COLO829 (cell line): ENCODE data around the gene PRSS21.

Source experiments
- DNase-seq: peaks from one replicate; pipeline ENCODE4 v3.0.0; 2012; ENCODE audit warnings: low spot score

The PRSS21 gene

DNA sequence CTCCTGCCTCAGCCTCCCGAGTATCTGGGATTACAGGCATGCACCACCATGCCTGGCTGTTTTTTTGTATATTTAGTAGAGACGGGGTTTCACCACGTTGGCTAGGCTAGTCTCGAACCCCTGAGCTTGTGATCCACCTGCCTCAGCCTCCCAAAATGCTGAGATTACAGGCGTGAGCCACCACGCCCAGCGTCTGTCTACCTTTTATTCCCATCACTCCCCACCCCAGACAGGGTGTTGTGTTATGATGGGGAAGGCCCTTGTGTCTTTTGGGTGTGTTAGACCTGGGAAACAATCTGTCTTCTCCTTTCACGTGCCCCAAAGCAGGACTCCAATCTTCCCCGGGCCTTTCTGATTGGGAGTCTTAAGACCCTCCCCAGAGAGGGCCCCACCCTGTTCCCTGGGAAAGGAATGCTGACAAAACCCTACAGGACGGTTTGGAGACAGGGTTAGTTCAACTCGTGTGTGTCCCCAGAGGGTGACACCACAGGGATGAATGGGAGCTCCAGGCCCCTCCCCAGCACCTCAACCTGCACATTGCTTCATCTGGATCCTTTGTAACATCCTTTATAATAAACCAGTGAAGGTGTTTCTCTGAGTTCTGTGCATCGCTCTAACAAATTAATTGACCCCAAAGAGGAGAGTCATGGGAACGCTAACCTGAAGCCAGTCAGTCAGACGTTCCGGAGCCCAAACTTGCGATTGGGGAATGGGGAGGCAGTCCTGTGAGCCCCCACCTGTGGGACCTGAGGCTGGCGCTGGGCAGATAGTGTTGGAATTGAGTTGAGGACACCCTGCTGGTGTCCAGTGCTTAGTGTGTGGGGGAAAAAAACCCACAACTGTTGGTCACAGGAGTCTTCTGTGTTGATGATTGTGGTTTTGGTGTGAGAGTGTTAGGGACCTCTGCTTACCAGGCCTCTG, 36.8 kb upstream of the PRSS21 start:
- DNase-seq, result no peak

DNA sequence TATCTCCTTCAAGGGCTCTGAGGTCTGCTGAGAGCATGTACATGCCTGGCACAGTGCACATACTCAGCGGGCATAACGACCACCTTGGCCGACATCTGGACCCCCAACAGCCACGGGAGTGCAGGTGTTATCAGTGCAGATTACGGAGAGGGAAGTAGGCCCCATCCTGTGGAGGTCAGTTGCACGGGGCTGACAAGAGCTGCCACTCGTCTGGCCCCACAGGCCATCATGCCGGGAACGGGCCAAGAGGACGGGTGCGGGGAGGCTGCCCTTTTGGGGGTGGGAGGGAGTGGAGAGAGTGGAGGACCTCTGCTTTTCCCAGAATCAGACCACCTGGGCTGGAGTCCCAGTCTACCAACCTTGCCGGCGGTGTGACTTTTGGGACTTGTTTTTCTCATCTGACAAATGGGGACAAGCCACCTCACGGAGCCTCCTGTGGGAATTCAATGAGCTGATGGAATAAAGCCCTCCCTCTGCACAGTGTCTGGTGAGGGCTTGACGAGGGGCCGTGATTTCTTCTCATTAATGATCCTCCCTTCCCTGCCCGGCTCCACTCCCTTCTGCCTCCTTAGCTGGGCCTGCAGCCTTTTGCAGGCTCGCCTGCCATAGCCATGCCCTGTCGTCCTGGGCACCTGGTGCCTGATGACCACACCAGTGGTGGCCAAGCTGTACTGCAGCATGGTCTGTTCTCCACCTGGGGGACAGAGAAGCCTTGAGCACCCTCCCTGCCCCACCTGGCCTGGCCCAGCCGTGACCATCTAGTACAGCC, 34.3 kb upstream of the PRSS21 start:
- DNase-seq, result no peak

GRCh38 chr16:2783581-2784357, 33.3 kb upstream of the PRSS21 start:
- DNase-seq, result no peak

DNA sequence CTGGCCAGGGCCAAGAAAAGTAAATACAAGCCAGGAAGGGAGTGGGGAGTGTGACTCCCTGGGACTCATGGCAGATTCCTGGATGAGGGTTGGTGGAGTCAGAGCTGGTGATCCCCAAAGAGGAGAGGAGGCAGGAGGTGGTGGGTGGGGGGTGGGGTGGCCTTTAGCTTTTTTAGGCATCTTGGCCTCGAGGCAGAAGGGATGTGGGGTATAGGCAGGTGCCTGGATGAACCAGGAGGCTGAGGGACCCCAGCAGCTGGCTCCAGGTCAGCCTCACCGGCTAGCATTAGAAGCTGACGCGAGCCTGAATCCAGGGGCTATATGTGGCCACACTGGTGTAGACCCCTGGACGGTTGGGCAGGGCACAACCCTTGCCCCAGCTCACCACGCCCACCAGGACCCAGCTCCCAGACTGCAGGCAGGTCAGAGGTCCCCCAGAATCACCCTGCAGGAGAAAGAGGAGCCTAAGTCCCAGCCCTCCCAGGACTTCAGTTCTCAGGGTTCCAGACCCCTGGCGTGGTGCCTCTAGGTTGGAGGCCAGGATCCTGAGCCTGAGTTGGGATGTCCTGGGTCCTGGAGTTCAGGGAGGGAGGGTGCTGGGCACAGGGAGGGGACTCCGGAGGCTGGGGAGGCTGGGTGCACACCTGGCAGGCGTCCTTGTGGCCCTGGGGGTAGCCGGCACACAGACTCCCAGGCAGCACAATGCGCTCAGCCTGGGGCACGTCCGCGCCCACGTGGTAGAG, 32.5 kb upstream of the PRSS21 start:
- no peak for DNase-seq

- DNase-seq, result no peak
Measured at GRCh38 chr16:2785101-2785991, 31.7 kb upstream of the PRSS21 start.

DNA sequence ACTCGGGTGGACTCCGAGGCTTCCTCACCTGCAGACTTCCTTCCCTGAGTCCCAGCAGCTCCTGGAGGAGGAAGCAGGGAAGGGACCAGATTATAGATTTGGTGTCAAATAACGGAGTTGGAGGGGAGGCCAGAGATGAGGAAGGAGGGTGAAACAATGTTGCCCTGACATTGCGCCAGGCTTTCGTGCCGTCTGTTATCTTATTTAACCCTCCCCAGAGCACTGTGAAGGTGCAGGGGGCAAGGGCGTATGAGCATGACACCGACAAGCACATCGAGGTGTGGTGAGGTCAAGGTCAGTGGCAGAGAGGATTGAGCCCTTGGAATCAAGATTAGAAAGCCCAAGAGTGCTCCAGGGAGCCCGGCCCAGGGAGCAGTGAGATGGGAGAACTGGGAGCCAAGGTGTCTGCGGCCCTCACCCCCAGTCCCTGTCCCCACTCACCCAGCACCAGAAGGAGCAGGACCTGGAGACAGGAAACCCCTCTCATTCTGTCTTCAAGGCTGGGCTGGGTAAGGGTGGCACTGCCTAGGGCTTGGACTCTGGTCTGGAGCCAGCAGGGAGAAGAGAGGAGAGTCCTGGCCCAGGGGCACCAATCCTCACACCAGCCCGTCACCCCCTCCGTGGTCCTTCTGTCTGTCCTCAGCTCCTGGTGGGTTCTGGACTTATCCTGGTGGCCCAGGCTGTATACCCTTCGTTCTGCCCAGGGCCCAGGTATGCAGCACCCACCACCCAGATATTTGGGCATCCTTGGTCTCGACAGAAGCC, 30.8 kb upstream of the PRSS21 start:
- no peak for DNase-seq

DNA sequence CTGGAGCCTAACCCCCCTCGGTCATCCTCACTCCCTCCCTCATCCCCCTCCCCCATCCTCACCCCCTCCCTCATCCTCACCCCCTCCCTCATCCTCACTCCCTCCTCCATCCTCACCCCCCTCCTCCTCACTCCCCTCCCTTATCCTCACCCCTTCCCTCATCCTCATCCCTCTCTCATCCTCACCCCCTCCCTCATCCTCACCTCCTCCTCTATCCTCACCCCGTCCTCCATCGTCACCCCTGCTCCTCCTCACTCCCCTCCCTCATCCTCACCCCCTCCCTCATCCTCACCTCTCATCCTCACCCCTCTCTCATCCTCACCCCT, 30.2 kb upstream of the PRSS21 start:
- no peak for DNase-seq

- DNase-seq, result peak; percentile 64
Measured at GRCh38 chr16:2787406-2787805, 29.6 kb upstream of the PRSS21 start, which contains the start of gene PRSS33. Gene PRSS33 (minus strand): TSS chr16:2787560. CDS start chr16:2786547, 1,013 bp downstream.

DNA sequence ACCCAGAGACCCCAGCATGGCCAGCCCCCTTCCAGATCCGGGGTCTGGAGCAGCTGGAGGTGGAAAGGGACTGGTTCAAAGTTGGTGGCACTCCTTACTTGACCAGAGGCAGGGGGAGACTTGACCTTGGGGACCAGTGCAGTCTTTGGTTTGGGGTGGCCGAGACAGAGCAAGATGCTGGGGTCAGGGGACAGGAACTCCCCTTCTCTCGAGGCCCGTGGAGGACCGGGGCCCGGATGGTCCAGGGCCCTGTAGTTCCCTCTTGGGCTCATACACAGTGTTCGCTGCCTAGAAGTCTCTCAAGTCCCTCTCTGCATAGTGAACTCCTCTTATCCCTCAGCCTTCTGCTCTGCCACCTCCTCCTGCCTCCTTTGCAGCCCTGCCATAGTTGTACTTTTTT, 29.1 kb upstream of the PRSS21 start:
- no peak for DNase-seq

DNA sequence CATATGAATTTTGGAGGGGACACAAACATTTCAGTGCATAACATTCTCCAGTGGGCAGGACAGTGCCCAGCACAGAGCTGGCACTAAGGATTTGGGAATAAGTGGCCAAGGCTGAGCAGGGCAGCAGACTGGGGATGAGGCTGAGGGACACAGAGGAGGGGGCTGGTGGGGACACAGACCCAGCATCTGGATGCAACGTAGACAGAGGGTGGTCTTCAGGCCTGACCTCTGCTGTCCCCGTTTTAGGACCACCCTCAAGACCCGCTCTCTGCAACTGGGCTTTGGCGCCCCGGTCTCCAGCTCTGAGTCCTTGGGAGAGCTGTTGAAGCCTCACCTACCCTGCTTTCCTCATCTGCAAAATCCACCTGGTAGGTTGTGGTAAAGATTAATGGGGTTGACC, 26.4 kb upstream of the PRSS21 start:
- DNase-seq, result no peak

DNA sequence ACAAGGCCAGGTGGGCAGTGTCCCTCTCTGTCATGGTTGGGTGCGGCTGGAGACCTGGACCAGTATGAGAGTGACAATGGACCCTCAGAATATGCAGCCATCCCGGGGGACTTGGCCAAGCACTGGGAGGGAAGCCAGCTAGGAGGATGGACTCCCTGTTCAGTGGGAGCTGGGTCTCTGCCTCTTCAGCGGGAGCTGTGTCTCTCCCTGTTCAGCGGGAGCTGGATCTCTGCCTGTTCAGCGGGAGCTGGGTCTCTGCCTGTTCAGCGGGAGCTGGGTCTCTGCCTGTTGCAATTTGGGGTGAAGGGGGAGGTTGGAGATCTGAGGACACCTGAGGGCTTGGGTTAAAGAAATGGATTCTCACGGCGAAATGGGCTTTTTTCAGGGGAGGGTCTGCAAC, 25.9 kb upstream of the PRSS21 start:
- DNase-seq, result no peak

- DNase-seq, result no peak
Measured at GRCh38 chr16:2792940-2793339, 24.1 kb upstream of the PRSS21 start.

DNA sequence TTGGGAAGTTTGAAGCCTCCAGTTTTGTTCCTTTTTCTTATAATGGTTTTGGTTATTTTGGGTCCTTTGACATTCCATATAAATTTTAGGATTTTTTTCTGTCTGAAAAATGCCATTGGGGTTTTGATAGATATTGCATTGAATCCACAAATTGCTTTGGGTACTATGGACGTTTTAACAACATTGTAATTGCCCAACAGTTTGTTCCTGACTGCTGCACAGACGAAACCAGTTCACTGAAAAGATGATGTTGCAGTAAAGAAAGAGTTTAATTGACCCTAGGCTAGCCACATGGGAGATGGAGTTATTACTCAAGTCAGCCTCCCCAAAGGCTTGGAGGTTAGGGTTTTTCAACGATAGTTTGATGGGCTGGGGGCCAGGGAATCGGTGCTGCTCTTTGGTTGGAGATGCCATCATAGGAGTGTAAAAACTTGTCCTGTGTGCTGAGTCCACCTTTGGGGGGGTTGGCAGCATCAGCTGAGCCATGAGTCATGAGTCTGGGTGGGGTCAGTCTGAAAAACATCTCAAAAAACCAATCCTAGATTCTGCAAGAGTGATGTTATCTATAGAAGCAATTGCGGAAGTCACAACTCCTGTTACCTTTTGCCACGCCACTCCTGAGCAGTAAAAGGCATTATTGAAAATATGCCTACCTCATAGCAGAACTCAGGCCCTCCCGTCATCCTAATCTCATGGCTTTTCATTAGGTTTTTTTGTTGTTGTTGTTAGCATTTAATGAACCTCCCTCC, 21.5 kb upstream of the PRSS21 start:
- DNase-seq, result no peak

DNA sequence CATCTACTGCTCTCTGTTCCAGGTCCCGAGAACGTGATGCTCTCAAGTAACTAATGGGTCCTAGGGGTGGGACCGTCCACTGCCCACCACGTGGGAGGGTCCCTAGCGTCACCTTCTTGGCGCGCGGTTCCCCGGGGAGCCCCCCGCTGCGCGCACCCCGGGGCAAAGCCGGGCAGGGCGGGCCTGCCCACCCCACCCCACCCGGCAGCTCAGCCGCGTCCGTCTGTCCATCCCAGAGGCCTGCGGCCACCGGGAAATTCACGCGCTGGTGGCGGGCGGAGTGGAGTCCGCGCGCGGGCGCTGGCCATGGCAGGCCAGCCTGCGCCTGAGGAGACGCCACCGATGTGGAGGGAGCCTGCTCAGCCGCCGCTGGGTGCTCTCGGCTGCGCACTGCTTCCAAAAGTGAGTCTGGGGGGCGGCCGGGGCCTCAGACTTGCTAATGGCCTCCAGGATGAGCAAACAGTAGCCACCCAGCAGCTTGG, 18.3 kb upstream of the PRSS21 start:
- DNase-seq, result no peak

GRCh38 chr16:2799205-2799858, 17.7 kb upstream of the PRSS21 start:
- DNase-seq, result no peak

- DNase-seq, result no peak
Measured at GRCh38 chr16:2799859-2800226, 17.2 kb upstream of the PRSS21 start.

DNA sequence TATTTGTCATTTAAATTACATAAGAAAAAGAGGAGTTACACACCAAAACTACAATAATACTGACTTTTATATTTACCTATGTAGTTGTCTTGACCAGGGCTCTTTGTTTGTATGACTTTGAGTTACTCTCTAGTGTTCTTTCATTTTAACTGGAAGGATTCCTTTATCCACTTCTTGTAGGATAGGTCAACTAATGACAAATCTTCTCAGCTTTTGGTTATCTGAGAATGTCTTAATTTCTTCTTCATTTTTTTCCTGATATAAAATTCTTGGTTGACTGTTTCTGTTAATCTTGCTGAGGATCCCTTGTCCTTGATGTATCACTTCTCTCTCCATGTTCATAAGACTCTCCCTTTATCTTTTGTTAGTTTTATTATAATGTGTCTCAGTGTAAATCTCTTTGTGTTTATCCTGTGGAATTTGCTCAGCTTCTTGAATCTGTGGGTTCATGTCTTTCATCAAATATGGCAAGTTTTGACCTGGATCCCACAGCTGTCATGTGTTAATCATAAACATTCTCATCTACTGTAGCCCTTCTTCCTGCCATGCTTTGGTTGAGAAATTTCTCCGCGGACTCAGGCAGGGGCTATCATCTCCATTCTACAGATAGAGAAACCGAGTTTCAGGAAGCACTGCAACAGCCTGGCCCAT, 13.4 kb upstream of the PRSS21 start:
- DNase-seq, result no peak

DNA sequence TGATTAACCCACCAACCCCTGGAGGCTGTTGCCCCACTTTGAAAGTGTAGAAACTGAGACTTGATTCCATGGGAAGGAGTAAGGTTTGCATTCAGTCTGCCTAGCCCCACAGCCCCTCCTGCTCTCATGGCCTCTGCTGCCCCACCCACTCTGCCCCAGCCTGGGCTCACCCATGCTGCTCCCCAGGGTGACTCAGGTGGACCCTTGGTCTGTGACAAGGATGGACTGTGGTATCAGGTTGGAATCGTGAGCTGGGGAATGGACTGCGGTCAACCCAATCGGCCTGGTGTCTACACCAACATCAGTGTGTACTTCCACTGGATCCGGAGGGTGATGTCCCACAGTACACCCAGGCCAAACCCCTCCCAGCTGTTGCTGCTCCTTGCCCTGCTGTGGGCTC, 12.3 kb upstream of the PRSS21 start:
- no peak for DNase-seq
